MM.1S (cell line): ENCODE results near the gene CXCL8.

Experiments
- DNase-seq: peaks from one replicate; pipeline ENCODE4 v3.0.0-alpha.2; 2015
- H2AFZ ChIP-seq: fragments of 300-600 bp; sonication (generic); 2 replicates; pipeline ENCODE4 v1.6.0; 2016; ENCODE audit warnings: antibody characterized with exemption, low read length
- H3F3A ChIP-seq: fragments of 300-600 bp; sonication (generic); 2 replicates; pipeline ENCODE4 v1.6.1; 2016; ENCODE audit warnings: mild to moderate bottlenecking, antibody characterized with exemption, low read length, moderate library complexity, mixed read lengths; ENCODE audit not compliant: insufficient read depth
- H3K27ac ChIP-seq: fragments of 300-600 bp; sonication (generic); 2 replicates; pipeline ENCODE4 v1.5.1; 2016; ENCODE audit warnings: mild to moderate bottlenecking, low read length
- H3K27me3 ChIP-seq: fragments of 300-600 bp; sonication (generic); replicated peaks from 2 replicates; pipeline ENCODE4 v1.6.0; 2016; ENCODE audit warnings: low read length; ENCODE audit not compliant: insufficient read depth
- H3K36me3 ChIP-seq: fragments of 300-600 bp; sonication (generic); replicated peaks from 2 replicates; pipeline ENCODE4 v1.6.1; 2016; ENCODE audit warnings: mild to moderate bottlenecking, low read length, mixed read lengths; ENCODE audit not compliant: insufficient read depth
- H3K4me1 ChIP-seq: fragments of 300-600 bp; sonication (generic); 2 replicates; pipeline ENCODE4 v1.6.1; 2016; ENCODE audit warnings: low read length, mixed read lengths
- H3K4me2 ChIP-seq: fragments of 300-600 bp; sonication (generic); 2 replicates; pipeline ENCODE4 v1.6.0; 2016; ENCODE audit warnings: low read depth, low read length
- H3K4me3 ChIP-seq: fragments of 300-600 bp; sonication (generic); 2 replicates; pipeline ENCODE4 v1.5.1; 2016; ENCODE audit warnings: low read length, mixed read lengths
- H3K79me2 ChIP-seq: fragments of 300-600 bp; sonication (generic); 2 replicates; pipeline ENCODE4 v1.6.1; 2016; ENCODE audit warnings: mixed run types, low read length, mixed read lengths
- H3K9ac ChIP-seq: fragments of 300-600 bp; sonication (generic); 2 replicates; pipeline ENCODE4 v1.6.1; 2016; ENCODE audit warnings: low read length, mixed read lengths
- H3K9me2 ChIP-seq: fragments of 300-600 bp; sonication (generic); replicated peaks from 2 replicates; pipeline ENCODE4 v1.6.1; 2016; ENCODE audit warnings: mild to moderate bottlenecking, low read length, mixed read lengths; ENCODE audit not compliant: insufficient read depth
- H3K9me3 ChIP-seq: fragments of 300-600 bp; sonication (generic); replicated peaks from 2 replicates; pipeline ENCODE4 v1.6.1; 2016; ENCODE audit warnings: mild to moderate bottlenecking, low read length, mixed read lengths; ENCODE audit not compliant: insufficient read depth
- H4K20me1 ChIP-seq: fragments of 300-600 bp; sonication (generic); 2 replicates; pipeline ENCODE4 v1.6.1; 2016; ENCODE audit warnings: mild to moderate bottlenecking, low read length, moderate library complexity, mixed read lengths; ENCODE audit not compliant: insufficient read depth
- CTCF ChIP-seq: fragments of 300-600 bp; sonication (generic); IDR thresholded peaks from 2 replicates; pipeline ENCODE4 v1.5.1; 2016; ENCODE audit warnings: antibody characterized with exemption, low read length, mixed read lengths
- EZH2 ChIP-seq: fragments of 300-600 bp; sonication (generic); optimal IDR thresholded peaks from 2 replicates; pipeline ENCODE3; 2017; ENCODE audit warnings: low read depth, mild to moderate bottlenecking, antibody characterized with exemption, low read length, mixed read lengths
- EZH2phosphoT487 ChIP-seq: fragments of 300-600 bp; sonication (generic); IDR thresholded peaks from 2 replicates; pipeline ENCODE4 v1.6.1; 2018; ENCODE audit warnings: antibody characterized with exemption, low read length

CXCL8 gene

DNA sequence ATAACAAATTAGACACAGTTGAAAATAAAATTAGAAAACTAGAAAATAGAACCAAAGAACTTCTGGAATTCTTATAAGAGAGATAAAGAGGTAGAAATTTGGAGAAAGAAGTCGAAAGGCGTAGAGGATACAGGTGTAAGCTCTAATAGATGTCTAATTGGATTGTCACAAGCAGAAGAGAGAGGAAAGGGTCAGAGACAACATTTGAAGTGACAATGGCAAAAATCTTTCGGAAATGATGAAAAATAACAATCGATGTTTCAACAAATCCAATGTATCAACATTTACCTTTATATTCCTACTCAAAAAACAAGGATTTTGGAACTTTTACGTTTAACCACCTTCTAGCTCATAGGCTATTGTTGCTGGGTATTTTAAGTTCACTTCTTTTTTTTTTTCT is 3.8 kb downstream of the CXCL8 start:
- TF ChIP-seq EZH2phosphoT487 (no peak), CTCF (no peak), EZH2 (no peak)
- no peaks in the 10 kb centered on the region for H3K9me3 ChIP-seq
- no peaks in the 10 kb centered on the region for H4K20me1 ChIP-seq
- no peaks in the 10 kb centered on the region for H3K27me3 ChIP-seq
- no peak overlapping the region for H3K4me3 ChIP-seq
- H3K4me2 ChIP-seq: no peak overlapping the region
- H3K79me2 ChIP-seq: no peaks in the 10 kb centered on the region
- no peak overlapping the region for H3K9ac ChIP-seq
- H3K36me3 ChIP-seq: no peaks in the 10 kb centered on the region
- no peak overlapping the region for H3K27ac ChIP-seq
- no peaks in the 10 kb centered on the region for H3K4me1 ChIP-seq
- H3F3A ChIP-seq: no peaks in the 10 kb centered on the region
- H2AFZ ChIP-seq: no peak overlapping the region
- H3K9me2 ChIP-seq: no peaks in the 10 kb centered on the region
- no peak for DNase-seq

DNA sequence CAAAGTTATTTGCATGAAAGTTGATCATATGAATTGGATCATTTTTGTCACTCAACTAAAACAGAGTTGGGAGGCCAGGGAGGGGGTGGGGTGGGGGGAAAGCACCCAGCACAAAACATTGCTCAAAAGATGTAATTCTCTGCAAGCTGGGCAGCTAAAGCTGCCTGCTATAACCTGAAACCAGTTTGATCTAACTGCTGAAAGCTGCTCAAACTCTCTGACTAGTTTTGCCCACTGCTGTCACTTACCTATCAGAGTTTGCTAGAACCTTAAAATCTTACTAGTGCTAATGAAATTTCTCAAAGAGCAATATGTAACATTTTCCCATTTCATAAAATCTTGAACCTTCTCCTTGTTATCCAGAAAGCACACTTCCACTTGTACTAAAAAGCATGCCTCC is 10.4 kb downstream of the CXCL8 start:
- H3K27me3 ChIP-seq: no peaks in the 10 kb centered on the region
- TF ChIP-seq EZH2 (no peak), CTCF (no peak), EZH2phosphoT487 (no peak)
- H3K4me2 ChIP-seq: no peak overlapping the region
- H3K36me3 ChIP-seq: no peaks in the 10 kb centered on the region
- no peak overlapping the region for H3K27ac ChIP-seq
- H3K9ac ChIP-seq: no peak overlapping the region
- no peaks in the 10 kb centered on the region for H3K79me2 ChIP-seq
- no peaks in the 10 kb centered on the region for H3F3A ChIP-seq
- no peak for DNase-seq
- no peaks in the 10 kb centered on the region for H3K9me3 ChIP-seq
- H3K4me3 ChIP-seq: no peak overlapping the region
- no peak overlapping the region for H2AFZ ChIP-seq
- H4K20me1 ChIP-seq: no peaks in the 10 kb centered on the region
- H3K9me2 ChIP-seq: no peaks in the 10 kb centered on the region
- H3K4me1 ChIP-seq: no peaks in the 10 kb centered on the region

DNA sequence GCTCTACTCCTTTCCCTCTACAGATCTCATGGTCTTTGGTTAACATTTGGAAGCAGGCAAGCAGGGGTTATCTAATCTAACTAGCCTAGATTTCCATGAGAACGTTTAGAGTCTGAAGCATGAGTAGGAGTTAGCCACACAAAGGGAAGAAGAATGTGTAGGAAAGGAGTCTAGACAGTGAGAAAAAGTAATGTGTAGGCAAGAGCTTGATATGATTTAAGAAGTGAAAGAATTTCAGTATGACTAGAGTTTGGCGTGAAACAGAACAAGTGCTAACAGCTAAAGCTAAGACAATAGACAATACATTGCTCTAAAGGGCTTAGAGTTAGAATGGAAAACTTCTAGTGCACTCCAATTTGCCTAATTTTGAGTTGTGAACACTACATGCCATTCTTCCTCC is 10.8 kb downstream of the CXCL8 start:
- H4K20me1 ChIP-seq: no peaks in the 10 kb centered on the region
- H3K79me2 ChIP-seq: no peaks in the 10 kb centered on the region
- no peaks in the 10 kb centered on the region for H3K27me3 ChIP-seq
- no peaks in the 10 kb centered on the region for H3K9me2 ChIP-seq
- no peak overlapping the region for H3K4me3 ChIP-seq
- no peak overlapping the region for H3K4me2 ChIP-seq
- H3F3A ChIP-seq: no peaks in the 10 kb centered on the region
- H3K4me1 ChIP-seq: no peaks in the 10 kb centered on the region
- no peak overlapping the region for H3K27ac ChIP-seq
- H3K9me3 ChIP-seq: no peaks in the 10 kb centered on the region
- DNase-seq: no peak
- TF ChIP-seq EZH2: no peak
- TF ChIP-seq EZH2phosphoT487: no peak
- TF ChIP-seq CTCF: no peak
- H3K9ac ChIP-seq: no peak overlapping the region
- H3K36me3 ChIP-seq: no peaks in the 10 kb centered on the region
- no peak overlapping the region for H2AFZ ChIP-seq

DNA sequence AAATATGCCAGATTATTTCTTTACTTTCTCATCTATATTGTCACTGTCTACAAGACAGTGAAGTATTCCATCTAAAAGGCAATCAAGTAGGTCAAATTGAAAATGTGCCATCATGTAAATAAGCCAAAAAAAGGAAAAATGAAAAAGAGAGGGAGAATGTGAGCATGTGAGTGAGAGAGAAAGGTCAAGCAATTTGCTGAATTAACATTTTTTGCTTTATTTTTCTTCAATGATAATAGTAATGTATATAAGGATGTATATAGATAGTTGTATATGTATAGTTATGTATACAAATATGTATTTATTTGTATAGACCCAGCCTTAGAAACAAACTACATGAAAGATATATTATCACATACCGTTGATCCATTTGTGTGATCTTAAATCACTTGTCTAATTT is 11.5 kb downstream of the CXCL8 start:
- Histone ChIP-seq H3K4me2 (no peak overlapping the region), H3K4me3 (no peak overlapping the region), H3K36me3 (no peaks in the 10 kb centered on the region), H3K9ac (no peak overlapping the region), H3K27me3 (no peaks in the 10 kb centered on the region), H3K9me3 (no peaks in the 10 kb centered on the region), H3F3A (no peaks in the 10 kb centered on the region), H3K79me2 (no peaks in the 10 kb centered on the region), H4K20me1 (no peaks in the 10 kb centered on the region), H3K27ac (no peak overlapping the region), H3K4me1 (no peaks in the 10 kb centered on the region), H2AFZ (no peak overlapping the region), H3K9me2 (no peaks in the 10 kb centered on the region)
- DNase-seq: no peak
- no peak for TF ChIP-seq EZH2
- no peak for TF ChIP-seq CTCF
- TF ChIP-seq EZH2phosphoT487: no peak
